ENCODE data around the gene ZNF22.

Gene ZNF22

DNA sequence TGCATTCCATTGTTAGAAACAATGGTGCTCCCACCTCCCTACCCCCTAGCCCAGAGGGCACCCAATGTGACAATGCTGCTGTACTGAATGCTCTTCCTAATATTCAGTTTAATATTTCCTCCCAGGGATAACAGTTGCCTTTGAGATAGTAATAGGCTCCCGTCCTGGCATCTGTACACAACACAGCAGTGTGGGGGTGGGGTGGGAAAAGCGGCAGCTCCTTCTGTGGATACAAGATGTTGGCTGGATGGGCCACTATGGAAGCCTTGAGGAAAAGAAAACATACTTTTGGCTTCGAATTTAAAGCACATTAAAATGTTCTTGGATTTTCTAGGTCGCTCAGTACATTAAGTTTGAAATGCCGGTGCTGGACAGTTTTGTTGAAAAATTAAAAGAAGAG is 9.2 kb upstream of the ZNF22 start:
- H3K36me3 ChIP-seq (ENCODE audit: control insufficient read depth, insufficient read depth, low read length) = peaks cover 25% of the 10 kb centered on the region
- H3K27me3 ChIP-seq (replicated peaks; ENCODE audit: control insufficient read depth, insufficient read depth, low read length) = no peaks in the 10 kb centered on the region
- TF ChIP-seq, protein P1, sequence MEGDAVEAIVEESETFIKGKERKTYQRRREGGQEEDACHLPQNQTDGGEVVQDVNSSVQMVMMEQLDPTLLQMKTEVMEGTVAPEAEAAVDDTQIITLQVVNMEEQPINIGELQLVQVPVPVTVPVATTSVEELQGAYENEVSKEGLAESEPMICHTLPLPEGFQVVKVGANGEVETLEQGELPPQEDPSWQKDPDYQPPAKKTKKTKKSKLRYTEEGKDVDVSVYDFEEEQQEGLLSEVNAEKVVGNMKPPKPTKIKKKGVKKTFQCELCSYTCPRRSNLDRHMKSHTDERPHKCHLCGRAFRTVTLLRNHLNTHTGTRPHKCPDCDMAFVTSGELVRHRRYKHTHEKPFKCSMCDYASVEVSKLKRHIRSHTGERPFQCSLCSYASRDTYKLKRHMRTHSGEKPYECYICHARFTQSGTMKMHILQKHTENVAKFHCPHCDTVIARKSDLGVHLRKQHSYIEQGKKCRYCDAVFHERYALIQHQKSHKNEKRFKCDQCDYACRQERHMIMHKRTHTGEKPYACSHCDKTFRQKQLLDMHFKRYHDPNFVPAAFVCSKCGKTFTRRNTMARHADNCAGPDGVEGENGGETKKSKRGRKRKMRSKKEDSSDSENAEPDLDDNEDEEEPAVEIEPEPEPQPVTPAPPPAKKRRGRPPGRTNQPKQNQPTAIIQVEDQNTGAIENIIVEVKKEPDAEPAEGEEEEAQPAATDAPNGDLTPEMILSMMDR (IDR thresholded peaks at IDR 0.05; ENCODE audit: insufficient read depth, low read length, poor library complexity, severe bottlenecking) = no peak
- DNase-seq (ENCODE audit: extremely low read depth, insufficient read length) = no peak
- H3K4me3 ChIP-seq (replicated peaks; ENCODE audit: low read depth, low read length) = no peak overlapping the region

DNA sequence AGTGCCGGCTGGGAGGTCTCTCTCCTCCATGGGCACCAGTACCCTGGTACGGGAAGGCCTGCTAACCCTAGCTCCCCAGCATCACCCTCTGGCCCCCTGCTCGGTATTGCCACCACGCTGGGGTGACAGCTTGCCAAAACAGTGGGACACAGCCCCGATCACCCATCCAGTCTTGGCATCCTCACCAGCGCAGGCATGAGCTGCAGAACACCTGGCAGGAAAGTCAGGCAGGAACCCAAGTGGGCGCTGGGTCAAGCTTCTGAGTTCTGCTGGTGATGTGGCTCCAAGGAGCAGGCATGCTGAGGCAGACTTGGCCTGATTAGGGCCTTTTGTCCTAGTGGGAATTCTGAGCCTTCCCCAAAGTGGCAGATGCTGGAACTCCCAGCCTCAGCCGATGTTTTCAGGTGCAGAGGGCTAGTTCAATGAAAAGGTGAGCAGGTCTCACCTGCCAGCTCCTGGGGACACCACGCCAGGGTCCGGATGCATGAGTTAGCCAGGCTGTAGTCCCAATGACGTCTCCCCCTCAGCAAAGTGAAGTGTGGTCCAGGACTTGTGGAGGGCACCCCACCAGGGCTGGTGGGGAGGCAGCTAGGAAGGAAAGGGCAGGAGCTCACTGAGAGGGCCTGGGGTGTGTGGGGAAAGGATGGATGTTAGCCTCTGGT is 8.5 kb upstream of the ZNF22 start:
- peaks cover 25% of the 10 kb centered on the region for H3K36me3 ChIP-seq (ENCODE audit: control insufficient read depth, insufficient read depth, low read length)
- DNase-seq (ENCODE audit: extremely low read depth, insufficient read length) = no peak
- TF ChIP-seq, protein P1 (IDR thresholded peaks at IDR 0.05; ENCODE audit: insufficient read depth, low read length, poor library complexity, severe bottlenecking) = no peak

DNA sequence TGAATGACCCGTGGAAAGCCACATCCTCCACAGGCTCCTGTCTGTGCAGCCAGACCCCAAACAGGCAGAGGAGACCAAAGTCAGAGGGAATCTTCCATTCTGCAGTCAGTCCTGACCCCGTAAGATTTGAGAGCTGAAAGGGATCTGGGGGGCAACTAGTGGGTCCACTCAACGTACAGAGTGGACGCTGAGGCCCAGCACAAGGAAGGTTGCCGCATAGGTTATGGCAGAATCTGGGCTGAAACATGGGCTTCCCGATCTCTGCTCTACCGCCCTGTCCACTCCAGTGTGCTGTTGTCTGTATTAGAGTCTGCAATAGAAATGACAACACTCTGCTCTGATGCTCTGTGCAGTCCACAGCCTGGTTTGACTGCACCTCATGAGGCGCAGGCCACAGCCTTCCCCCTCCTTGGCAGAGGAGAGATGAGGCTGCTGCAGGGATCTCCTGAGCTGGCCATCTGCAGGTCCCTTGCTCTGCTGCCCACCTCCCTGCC is 7.9 kb upstream of the ZNF22 start:
- Histone ChIP-seq H3K36me3 (ENCODE audit: control insufficient read depth, insufficient read depth, low read length) (peaks cover 25% of the 10 kb centered on the region), H3K27me3 (replicated peaks; ENCODE audit: control insufficient read depth, insufficient read depth, low read length) (no peaks in the 10 kb centered on the region), H3K4me3 (replicated peaks; ENCODE audit: low read depth, low read length) (no peak overlapping the region)
- TF ChIP-seq, protein P1 (IDR thresholded peaks at IDR 0.05; ENCODE audit: insufficient read depth, low read length, poor library complexity, severe bottlenecking) = no peak
- DNase-seq (ENCODE audit: extremely low read depth, insufficient read length) = no peak

More for the DNA sequence above, 8.5 kb upstream of the ZNF22 start:
- no peak overlapping the region for H3K4me3 ChIP-seq (replicated peaks; ENCODE audit: low read depth, low read length)
- no peaks in the 10 kb centered on the region for H3K27me3 ChIP-seq (replicated peaks; ENCODE audit: control insufficient read depth, insufficient read depth, low read length)

DNA sequence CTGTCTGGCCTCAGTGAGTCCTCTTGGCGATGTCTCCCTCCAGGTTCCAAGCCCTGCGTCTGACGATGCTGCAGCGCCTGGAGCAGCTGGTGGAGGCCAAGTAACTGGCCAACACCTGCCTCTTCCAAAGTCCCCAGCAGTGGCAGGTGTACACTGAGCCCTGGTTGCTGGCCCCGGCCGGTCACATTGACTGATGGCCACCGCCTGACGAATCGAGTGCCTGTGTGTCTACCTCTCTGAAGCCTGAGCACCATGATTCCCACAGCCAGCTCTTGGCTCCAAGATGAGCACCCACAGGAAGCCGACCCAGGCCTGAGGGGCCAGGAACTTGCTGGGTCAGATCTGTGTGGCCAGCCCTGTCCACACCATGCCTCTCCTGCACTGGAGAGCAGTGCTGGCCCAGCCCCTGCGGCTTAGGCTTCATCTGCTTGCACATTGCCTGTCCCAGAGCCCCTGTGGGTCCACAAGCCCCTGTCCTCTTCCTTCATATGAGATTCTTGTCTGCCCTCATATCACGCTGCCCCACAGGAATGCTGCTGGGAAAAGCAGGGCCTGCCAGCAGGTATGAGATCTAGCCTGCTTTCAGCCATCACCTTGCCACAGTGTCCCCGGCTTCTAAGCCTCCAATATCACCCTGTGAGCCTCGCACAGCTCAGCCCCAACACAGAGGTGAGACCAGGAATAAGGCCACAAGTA is 7.3 kb upstream of the ZNF22 start:
- Histone ChIP-seq H3K4me3 (replicated peaks; ENCODE audit: low read depth, low read length) (no peak overlapping the region), H3K27me3 (replicated peaks; ENCODE audit: control insufficient read depth, insufficient read depth, low read length) (no peaks in the 10 kb centered on the region), H3K36me3 (ENCODE audit: control insufficient read depth, insufficient read depth, low read length) (peaks cover 25% of the 10 kb centered on the region)
- no peak for DNase-seq (ENCODE audit: extremely low read depth, insufficient read length)
- TF ChIP-seq, protein P1 (IDR thresholded peaks at IDR 0.05; ENCODE audit: insufficient read depth, low read length, poor library complexity, severe bottlenecking) = no peak

DNA sequence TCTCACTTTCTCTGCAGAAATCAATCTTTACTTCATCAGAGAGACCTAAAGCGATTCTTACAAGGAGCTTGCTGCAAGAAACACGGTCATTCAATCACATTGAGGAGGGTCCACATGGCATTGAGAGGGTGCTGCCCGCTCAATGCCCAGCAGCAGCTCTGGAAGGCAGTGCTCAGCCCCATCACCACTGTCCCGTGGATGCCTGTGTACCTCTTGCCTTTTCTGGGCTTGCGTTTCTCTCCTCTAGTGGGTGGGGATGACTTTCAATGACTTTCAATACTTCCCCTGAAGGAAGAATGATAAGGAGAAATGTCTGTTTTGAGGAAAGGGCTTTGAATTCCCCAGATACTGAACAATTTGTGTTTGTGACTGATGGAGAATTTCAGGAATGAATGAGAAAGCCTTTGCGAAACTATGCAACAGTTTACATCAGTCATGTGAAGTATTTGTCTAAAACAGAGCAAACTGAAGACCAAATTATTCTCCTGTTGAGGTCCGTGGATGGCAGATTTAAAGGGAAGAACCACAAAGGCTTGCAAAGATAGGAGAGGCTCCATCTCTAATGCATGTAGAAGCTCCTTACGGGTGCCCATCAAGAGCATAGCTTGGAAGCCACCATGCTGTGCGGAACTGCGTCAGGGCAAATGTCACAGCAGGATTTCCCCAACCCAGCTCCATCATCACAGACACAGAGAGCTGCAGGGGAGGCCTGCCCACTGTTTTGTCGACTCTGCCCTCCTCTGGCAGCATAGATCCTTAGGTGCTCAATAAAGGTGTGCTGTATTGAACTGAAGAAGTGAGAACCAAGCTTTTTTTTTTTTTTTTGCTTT is 6.6 kb upstream of the ZNF22 start:
- TF ChIP-seq, protein P1 (IDR thresholded peaks at IDR 0.05; ENCODE audit: insufficient read depth, low read length, poor library complexity, severe bottlenecking) = no peak
- DNase-seq (ENCODE audit: extremely low read depth, insufficient read length) = no peak
- H3K4me3 ChIP-seq (replicated peaks; ENCODE audit: low read depth, low read length) = no peak overlapping the region
- peaks cover 23% of the 10 kb centered on the region for H3K36me3 ChIP-seq (ENCODE audit: control insufficient read depth, insufficient read depth, low read length)
- H3K27me3 ChIP-seq (replicated peaks; ENCODE audit: control insufficient read depth, insufficient read depth, low read length) = no peaks in the 10 kb centered on the region
